GM08714 (cell line): Measurements from ENCODE around the gene PRDM4.

Source experiments
- H3K4me3 ChIP-seq: fragments of 200-500 bp; sonication (Bioruptor generic); 2 replicates; pipeline ENCODE4 v1.5.1; 2014; ENCODE audit warnings: mild to moderate bottlenecking, low read length, inconsistent platforms
- ZNF274 ChIP-seq: IDR thresholded peaks from 2 replicates; pipeline ENCODE4 v1.6.1; 2012; ENCODE audit warnings: mild to moderate bottlenecking, low read depth, low read length

The PRDM4 gene

DNA sequence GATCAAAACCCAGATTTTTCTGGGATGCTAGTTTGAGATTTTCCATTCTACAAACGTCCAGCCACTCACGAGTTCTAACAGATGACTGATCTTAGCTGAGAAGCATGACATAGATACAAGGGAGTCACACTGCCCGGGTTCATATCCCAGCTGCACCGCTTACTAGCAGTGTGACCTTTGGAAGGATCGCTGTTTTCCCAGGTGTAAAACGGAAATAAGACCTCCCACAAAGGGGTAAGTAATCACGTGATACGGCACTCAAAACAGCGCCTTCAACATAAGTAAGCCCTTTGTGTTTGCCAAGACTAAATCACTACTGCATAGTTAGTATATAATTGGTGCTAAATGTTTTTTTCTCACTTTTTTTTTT, 76.0 kb downstream of the PRDM4 start:
- peak overlapping the region; percentile 95 for H3K4me3 ChIP-seq
- TF ChIP-seq ZNF274, result no peak

DNA sequence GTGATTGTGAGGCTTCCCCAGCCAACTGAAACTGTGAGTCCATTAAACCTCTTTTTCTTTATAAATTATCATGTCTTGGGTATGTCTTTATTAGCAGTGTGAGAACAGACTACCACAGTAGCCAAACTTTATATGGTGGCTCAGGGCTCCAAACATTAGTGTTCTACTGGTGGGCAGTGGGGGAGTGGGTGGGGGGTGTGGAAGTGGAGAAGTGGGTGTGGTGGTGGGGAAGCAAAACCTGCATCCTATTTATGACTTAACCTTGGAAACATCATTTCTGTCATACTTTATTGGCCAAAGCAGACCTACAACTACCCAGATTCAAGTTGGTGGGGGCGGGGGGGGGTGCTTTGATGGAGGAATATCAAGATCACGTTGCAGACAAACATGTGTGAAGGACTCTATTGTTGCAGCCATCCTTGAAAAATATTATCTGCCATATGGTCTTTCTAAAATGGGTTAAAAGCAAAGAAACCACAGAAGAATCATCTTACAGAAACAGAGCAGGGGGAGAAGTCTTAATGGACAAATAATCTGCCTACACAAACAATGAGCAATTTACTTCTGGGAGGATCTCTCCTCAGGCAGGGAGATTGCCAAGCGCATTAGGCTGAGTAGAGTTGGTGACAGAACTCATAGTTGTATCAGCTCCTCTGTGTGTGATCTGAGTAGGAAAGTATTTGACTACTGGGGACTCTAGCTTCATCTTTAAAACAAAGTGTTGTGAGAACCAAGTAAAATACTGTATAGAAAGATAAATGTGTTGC, 76.7 kb downstream of the PRDM4 start:
- no peak for TF ChIP-seq ZNF274
- no peak overlapping the region for H3K4me3 ChIP-seq
